ENCODE data around the gene EPS8L2.

DNA sequence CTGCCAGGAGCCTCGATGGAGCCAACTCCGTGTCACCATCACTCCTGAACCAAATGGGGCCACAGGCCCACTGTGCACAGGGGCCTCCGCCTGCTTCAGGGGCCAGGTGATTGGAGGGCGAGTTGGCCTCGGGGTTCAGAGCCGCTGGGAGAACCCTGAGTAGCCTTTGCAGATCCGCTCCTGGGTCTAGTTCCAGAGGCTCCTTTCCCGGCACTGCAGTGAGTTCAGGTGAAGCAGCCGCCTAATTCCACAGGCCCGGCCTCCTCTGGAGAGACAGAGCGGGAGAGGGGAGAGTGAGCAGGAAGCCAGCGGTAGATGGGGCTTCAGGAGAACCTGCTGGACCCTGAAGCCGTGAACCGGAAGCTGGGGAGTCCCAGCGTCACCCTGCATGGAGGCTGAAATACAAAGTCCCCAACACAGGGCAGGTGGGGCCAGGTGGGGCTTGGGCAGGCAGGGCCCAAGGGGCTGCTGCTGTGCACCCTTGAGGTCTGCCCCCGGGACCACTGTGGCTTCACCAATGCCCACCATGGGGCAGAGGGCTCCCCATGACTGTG, 46.4 kb upstream of the EPS8L2 start:
- no peak for TF ChIP-seq CTCF (conservative IDR thresholded peaks at IDR 0.05; ENCODE audit: low read depth, low read length)
- no peak for TF ChIP-seq RAD21 (IDR thresholded peaks at IDR 0.05; ENCODE audit: low read length)
